Ishikawa (cell line): ENCODE results near the gene WIPI1.

Experiments
- CEBPB ChIP-seq: IDR thresholded peaks from 2 replicates; pipeline ENCODE4 v1.6.1; 2012
- CREB1 ChIP-seq: IDR thresholded peaks from 2 replicates; pipeline ENCODE4 v1.6.1; 2012; ENCODE audit warnings: low read depth
- EGR1 ChIP-seq: IDR thresholded peaks from 2 replicates; pipeline ENCODE4 v1.6.1; 2012
- EP300 ChIP-seq: IDR thresholded peaks from 2 replicates; pipeline ENCODE4 v1.6.1; 2012; ENCODE audit warnings: borderline replicate concordance
- FOXM1 ChIP-seq: IDR thresholded peaks from 2 replicates; pipeline ENCODE4 v1.6.1; 2012; ENCODE audit warnings: low read depth, borderline replicate concordance
- NFIC ChIP-seq: IDR thresholded peaks from 2 replicates; pipeline ENCODE4 v1.6.1; 2012
- RAD21 ChIP-seq: IDR thresholded peaks from 2 replicates; pipeline ENCODE4 v1.6.1; 2012; ENCODE audit warnings: low read depth
- TAF1 ChIP-seq: IDR thresholded peaks from 2 replicates; pipeline ENCODE4 v1.6.1; 2012; ENCODE audit warnings: low read depth, mild to moderate bottlenecking
- TCF12 ChIP-seq: IDR thresholded peaks from 2 replicates; pipeline ENCODE4 v1.6.1; 2012; ENCODE audit warnings: low read depth
- TEAD4 ChIP-seq: IDR thresholded peaks from 2 replicates; pipeline ENCODE4 v1.6.1; 2012
- YY1 ChIP-seq: IDR thresholded peaks from 2 replicates; pipeline ENCODE4 v1.6.1; 2012; ENCODE audit warnings: low read depth
- ZBTB7A ChIP-seq: IDR thresholded peaks from 2 replicates; pipeline ENCODE4 v1.6.1; 2012; ENCODE audit warnings: low read depth
- TF ChIP-seq, protein P1 (sequence below): IDR thresholded peaks from 2 replicates; pipeline ENCODE4 v1.6.1; 2012; ENCODE audit warnings: low read depth, mild to moderate bottlenecking
- TF ChIP-seq, protein P2 (sequence below): IDR thresholded peaks from 2 replicates; pipeline ENCODE4 v1.6.1; 2012
- TF ChIP-seq, protein P3 (sequence below): IDR thresholded peaks from 2 replicates; pipeline ENCODE4 v1.6.1; 2012

Gene WIPI1

DNA sequence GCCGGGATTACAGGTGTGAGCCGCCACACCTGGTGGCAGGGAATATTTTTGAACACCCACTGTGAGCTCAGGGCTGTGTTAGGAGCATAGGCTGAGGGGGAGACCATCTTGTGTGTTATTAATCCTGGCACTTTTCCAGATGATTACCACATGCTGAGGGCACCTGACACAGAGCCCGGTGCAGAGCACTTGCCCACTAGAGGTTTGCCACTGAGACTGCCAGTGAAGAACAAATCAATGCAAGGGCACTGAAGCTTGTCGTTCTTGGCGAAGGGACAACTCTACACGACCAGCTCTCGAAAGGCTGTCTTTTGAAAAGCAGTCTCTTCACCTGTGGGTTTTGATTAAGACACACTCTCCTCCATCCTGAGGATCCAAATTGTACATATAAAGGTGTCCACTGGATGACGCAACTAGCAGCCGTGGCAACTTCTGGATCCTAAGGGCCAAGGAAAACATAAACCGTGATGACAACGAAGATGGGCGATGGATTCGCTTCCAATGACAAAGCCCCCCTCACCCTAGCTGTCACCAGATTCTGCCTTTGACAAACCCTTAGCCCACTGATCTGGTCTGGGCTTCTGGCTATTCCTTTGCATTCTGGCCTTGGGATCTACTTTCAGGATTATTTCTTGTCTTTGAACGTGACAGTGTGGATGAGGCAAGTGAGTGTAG is 28.7 kb downstream of the WIPI1 start:
- TF ChIP-seq EP300: no peak
- TF ChIP-seq TEAD4: no peak
- TF ChIP-seq CEBPB: no peak
- TF ChIP-seq NFIC: 0 out of 2 replicates have a peak, but pooled peaks have one; percentile 2

DNA sequence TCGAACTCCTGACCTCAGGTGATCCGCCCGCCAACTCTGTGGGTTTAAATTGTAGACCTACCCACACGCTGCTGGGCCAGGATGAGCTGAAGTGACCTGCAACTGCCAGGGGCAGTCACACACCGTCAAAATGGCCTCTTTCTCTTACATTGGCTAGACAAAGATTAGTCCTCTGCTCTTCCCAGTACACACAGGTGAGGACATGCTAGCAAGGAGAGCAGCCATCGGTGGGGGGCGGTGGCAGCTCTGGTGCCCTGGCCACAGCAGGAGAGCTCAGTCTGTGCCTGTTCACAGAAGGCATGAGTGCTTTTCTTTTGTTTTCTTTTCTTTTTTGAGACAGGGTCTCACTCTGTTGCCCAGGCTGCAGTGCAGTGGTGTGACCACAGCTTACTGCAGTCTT is 29.7 kb downstream of the WIPI1 start:
- no peak for TF ChIP-seq CREB1

DNA sequence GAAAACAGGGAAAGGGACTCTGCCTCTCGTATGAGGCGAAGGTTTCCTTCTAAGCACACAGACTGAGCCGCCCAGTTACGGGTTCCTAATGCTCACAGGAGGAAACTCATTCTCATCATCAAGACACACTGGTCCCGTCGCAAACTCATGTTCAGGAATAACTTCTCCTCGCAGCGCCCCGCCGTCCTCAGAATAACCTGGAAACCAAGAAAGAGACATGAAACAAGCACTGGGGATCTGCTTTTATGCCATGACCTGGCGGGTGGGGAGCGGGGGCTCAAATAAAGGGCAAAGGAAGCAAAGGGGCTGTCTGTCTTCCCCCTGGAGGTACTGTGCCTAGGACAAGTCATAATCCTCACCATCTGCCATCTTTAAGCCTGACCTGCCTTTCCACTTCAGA is 31.3 kb downstream of the WIPI1 start:
- TF ChIP-seq, protein P1, sequence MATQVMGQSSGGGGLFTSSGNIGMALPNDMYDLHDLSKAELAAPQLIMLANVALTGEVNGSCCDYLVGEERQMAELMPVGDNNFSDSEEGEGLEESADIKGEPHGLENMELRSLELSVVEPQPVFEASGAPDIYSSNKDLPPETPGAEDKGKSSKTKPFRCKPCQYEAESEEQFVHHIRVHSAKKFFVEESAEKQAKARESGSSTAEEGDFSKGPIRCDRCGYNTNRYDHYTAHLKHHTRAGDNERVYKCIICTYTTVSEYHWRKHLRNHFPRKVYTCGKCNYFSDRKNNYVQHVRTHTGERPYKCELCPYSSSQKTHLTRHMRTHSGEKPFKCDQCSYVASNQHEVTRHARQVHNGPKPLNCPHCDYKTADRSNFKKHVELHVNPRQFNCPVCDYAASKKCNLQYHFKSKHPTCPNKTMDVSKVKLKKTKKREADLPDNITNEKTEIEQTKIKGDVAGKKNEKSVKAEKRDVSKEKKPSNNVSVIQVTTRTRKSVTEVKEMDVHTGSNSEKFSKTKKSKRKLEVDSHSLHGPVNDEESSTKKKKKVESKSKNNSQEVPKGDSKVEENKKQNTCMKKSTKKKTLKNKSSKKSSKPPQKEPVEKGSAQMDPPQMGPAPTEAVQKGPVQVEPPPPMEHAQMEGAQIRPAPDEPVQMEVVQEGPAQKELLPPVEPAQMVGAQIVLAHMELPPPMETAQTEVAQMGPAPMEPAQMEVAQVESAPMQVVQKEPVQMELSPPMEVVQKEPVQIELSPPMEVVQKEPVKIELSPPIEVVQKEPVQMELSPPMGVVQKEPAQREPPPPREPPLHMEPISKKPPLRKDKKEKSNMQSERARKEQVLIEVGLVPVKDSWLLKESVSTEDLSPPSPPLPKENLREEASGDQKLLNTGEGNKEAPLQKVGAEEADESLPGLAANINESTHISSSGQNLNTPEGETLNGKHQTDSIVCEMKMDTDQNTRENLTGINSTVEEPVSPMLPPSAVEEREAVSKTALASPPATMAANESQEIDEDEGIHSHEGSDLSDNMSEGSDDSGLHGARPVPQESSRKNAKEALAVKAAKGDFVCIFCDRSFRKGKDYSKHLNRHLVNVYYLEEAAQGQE: no peak
- TF ChIP-seq EP300 (no peak), FOXM1 (no peak), TEAD4 (no peak), NFIC (no peak), TCF12 (no peak), ZBTB7A (no peak), YY1 (no peak), RAD21 (no peak), CEBPB (no peak), TAF1 (no peak), CREB1 (no peak)
- TF ChIP-seq, protein P2, sequence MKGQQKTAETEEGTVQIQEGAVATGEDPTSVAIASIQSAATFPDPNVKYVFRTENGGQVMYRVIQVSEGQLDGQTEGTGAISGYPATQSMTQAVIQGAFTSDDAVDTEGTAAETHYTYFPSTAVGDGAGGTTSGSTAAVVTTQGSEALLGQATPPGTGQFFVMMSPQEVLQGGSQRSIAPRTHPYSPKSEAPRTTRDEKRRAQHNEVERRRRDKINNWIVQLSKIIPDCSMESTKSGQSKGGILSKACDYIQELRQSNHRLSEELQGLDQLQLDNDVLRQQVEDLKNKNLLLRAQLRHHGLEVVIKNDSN: no peak
- TF ChIP-seq, protein P3, sequence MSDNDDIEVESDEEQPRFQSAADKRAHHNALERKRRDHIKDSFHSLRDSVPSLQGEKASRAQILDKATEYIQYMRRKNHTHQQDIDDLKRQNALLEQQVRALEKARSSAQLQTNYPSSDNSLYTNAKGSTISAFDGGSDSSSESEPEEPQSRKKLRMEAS: no peak

DNA sequence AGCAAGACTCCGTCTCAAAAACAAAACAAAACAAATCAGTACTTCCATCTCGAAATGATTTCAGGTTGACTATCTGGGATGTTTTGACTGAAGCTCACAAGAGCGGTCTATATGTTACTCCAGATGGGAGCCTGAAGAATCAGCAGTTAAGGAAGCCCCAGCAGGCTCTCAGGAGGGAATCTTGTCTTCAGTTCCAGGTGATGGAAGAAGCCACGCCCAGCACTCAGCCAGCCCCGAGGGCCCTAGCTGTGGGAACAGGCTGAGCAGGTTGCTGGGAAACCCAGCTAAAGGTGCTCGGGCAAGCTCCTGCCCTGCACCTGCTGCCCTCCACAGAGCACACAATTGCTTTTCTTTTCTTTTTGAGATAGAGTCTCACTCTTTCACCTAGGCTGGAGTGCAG is 32.4 kb downstream of the WIPI1 start:
- TF ChIP-seq, protein P1: no peak
- TF ChIP-seq NFIC (no peak), RAD21 (no peak), YY1 (no peak), CEBPB (no peak), EP300 (no peak), TCF12 (no peak), CREB1 (no peak), ZBTB7A (no peak), TEAD4 (no peak), TAF1 (no peak), EGR1 (no peak), FOXM1 (no peak)
- TF ChIP-seq, protein P2: no peak
- TF ChIP-seq, protein P3: no peak

DNA sequence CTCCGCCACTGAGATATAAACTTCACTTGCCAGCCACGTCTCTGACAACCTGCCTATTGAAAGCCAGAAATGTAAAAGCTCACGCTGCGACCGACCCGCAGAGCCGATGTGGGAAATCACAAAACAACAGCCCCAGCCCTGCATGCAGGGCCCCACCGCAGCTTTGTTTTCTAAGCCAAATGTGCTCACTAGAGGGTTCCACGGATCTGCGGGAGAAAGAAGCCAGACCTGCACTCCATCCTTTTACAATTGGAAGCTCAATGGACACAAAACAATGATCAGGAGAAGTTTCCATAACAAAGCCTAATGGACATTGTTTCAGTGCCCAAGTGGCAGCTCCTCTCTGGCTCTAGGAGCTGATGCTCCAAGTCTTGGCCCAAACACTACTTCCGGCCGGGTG is 33.1 kb downstream of the WIPI1 start:
- TF ChIP-seq CREB1: no peak
- TF ChIP-seq, protein P1: no peak
- TF ChIP-seq, protein P3: no peak
